ENCODE data around the gene USP6.

Gene USP6

DNA sequence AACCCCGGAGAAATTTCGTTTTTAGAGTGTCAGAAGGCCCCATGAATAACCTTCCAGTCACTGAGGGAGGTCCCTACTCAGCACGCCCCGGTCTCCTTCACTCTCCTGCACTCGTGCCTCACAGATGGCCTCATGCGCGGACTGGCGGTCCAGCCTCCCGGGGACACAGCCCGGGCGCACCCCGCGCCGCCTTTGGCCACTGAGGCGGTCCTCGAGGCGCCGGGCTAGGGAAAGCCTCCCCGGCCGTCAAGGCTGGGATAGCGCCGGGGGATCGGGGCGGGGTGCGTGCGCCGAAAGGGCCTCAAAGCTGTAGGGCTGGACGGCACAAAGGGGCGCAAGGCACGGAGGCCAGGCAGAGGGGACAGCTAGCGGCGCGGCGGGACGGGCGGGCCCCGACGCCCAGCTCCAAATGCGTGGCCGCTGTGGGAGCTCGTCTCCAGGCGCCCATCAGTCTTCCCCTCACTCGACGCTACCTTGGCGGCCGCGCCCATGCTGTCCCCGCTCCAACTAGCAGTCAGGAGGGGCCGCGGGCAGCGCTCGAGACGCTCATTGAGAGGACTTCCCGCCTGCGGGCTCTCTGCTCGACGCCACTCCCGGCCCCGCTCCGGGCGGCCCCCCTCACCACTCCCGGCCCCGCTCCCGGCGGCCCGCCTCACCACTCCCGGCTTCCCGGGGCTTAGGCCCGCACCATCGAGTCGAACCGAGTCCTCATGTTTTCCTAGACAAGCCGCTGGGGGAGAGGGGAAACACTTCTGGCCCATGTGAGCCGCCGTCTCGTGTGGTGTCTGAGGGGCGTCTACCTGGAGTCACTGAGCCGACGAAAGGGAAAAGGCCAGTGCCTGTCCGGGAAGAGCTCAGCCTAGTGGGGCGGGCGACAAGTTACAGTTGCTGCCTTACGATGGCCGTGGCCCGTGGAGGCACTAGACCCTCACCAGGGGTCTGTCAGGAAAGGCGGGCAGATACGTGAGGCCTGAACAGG, at the start of gene USP6:
Gene USP6, plus strand, starts transcription at position 360 of the 979 bp plus-strand sequence. CDS start 14,336 bp downstream, outside the sequence.
- TF ChIP-seq, protein P1, sequence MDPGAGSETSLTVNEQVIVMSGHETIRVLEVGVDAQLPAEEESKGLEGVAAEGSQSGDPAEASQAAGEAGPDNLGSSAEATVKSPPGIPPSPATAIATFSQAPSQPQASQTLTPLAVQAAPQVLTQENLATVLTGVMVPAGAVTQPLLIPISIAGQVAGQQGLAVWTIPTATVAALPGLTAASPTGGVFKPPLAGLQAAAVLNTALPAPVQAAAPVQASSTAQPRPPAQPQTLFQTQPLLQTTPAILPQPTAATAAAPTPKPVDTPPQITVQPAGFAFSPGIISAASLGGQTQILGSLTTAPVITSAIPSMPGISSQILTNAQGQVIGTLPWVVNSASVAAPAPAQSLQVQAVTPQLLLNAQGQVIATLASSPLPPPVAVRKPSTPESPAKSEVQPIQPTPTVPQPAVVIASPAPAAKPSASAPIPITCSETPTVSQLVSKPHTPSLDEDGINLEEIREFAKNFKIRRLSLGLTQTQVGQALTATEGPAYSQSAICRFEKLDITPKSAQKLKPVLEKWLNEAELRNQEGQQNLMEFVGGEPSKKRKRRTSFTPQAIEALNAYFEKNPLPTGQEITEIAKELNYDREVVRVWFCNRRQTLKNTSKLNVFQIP (CRISPR knock-in tag; IDR thresholded peaks at IDR 0.05; ENCODE audit: borderline replicate concordance, low read depth), result no peak
- TF ChIP-seq, protein P2, sequence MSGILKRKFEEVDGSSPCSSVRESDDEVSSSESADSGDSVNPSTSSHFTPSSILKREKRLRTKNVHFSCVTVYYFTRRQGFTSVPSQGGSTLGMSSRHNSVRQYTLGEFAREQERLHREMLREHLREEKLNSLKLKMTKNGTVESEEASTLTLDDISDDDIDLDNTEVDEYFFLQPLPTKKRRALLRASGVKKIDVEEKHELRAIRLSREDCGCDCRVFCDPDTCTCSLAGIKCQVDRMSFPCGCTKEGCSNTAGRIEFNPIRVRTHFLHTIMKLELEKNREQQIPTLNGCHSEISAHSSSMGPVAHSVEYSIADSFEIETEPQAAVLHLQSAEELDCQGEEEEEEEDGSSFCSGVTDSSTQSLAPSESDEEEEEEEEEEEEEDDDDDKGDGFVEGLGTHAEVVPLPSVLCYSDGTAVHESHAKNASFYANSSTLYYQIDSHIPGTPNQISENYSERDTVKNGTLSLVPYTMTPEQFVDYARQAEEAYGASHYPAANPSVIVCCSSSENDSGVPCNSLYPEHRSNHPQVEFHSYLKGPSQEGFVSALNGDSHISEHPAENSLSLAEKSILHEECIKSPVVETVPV (CRISPR knock-in tag; IDR thresholded peaks at IDR 0.05), result no peak
- TF ChIP-seq OSR1 (CRISPR knock-in tag; IDR thresholded peaks at IDR 0.05) (no peak), BACH2 (CRISPR knock-in tag; IDR thresholded peaks at IDR 0.05; ENCODE audit: borderline replicate concordance) (no peak), CSDC2 (CRISPR knock-in tag; IDR thresholded peaks at IDR 0.05) (no peak), ARNTL (CRISPR knock-in tag; IDR thresholded peaks at IDR 0.05; ENCODE audit: borderline replicate concordance, low read depth) (no peak), SNAI2 (CRISPR knock-in tag; IDR thresholded peaks at IDR 0.05) (no peak), GLIS3 (CRISPR knock-in tag; IDR thresholded peaks at IDR 0.05) (no peak), TCF4 (CRISPR knock-in tag; IDR thresholded peaks at IDR 0.05; ENCODE audit: borderline replicate concordance) (no peak), ZNF70 (CRISPR knock-in tag; IDR thresholded peaks at IDR 0.05) (no peak), TOX (CRISPR knock-in tag; IDR thresholded peaks at IDR 0.05; ENCODE audit: borderline replicate concordance) (no peak), PPARA (CRISPR knock-in tag; IDR thresholded peaks at IDR 0.05; ENCODE audit: borderline replicate concordance) (no peak), RARB (CRISPR knock-in tag; IDR thresholded peaks at IDR 0.05) (no peak), ZNF8 (CRISPR knock-in tag; IDR thresholded peaks at IDR 0.05) (no peak)
- TF ChIP-seq, protein P3, sequence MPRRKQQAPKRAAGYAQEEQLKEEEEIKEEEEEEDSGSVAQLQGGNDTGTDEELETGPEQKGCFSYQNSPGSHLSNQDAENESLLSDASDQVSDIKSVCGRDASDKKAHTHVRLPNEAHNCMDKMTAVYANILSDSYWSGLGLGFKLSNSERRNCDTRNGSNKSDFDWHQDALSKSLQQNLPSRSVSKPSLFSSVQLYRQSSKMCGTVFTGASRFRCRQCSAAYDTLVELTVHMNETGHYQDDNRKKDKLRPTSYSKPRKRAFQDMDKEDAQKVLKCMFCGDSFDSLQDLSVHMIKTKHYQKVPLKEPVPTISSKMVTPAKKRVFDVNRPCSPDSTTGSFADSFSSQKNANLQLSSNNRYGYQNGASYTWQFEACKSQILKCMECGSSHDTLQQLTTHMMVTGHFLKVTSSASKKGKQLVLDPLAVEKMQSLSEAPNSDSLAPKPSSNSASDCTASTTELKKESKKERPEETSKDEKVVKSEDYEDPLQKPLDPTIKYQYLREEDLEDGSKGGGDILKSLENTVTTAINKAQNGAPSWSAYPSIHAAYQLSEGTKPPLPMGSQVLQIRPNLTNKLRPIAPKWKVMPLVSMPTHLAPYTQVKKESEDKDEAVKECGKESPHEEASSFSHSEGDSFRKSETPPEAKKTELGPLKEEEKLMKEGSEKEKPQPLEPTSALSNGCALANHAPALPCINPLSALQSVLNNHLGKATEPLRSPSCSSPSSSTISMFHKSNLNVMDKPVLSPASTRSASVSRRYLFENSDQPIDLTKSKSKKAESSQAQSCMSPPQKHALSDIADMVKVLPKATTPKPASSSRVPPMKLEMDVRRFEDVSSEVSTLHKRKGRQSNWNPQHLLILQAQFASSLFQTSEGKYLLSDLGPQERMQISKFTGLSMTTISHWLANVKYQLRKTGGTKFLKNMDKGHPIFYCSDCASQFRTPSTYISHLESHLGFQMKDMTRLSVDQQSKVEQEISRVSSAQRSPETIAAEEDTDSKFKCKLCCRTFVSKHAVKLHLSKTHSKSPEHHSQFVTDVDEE (CRISPR knock-in tag; IDR thresholded peaks at IDR 0.05), result no peak
- TF ChIP-seq, protein P4, sequence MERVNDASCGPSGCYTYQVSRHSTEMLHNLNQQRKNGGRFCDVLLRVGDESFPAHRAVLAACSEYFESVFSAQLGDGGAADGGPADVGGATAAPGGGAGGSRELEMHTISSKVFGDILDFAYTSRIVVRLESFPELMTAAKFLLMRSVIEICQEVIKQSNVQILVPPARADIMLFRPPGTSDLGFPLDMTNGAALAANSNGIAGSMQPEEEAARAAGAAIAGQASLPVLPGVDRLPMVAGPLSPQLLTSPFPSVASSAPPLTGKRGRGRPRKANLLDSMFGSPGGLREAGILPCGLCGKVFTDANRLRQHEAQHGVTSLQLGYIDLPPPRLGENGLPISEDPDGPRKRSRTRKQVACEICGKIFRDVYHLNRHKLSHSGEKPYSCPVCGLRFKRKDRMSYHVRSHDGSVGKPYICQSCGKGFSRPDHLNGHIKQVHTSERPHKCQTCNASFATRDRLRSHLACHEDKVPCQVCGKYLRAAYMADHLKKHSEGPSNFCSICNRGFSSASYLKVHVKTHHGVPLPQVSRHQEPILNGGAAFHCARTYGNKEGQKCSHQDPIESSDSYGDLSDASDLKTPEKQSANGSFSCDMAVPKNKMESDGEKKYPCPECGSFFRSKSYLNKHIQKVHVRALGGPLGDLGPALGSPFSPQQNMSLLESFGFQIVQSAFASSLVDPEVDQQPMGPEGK (CRISPR knock-in tag; IDR thresholded peaks at IDR 0.05; ENCODE audit: borderline replicate concordance), result no peak
- TF ChIP-seq, protein P5, sequence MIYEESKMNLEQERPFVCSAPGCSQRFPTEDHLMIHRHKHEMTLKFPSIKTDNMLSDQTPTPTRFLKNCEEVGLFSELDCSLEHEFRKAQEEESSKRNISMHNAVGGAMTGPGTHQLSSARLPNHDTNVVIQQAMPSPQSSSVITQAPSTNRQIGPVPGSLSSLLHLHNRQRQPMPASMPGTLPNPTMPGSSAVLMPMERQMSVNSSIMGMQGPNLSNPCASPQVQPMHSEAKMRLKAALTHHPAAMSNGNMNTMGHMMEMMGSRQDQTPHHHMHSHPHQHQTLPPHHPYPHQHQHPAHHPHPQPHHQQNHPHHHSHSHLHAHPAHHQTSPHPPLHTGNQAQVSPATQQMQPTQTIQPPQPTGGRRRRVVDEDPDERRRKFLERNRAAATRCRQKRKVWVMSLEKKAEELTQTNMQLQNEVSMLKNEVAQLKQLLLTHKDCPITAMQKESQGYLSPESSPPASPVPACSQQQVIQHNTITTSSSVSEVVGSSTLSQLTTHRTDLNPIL (CRISPR knock-in tag; IDR thresholded peaks at IDR 0.05; ENCODE audit: low read depth), result no peak

DNA sequence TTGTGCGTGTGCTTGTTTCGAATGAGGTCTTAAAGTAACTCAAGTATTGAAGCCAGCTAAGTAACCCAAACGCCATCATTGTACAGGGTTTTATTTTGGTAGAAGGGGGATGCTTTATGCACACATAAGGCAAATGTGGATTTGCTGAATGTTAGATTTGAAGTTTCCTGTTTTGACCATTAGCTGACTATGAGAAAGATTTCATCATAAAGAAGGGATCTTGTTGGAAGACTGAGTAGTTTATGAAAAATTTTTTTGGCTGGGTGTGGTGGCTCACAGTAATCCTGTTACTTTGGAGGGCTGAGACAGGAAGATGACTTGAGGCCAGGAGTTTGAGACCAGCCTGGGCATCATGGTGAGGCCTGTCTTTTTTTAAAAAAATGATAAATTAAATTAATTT, 47.6 kb upstream of the USP6 start:
- ATAC-seq, result no peak
- TF ChIP-seq ZNF565 (CRISPR knock-in tag; conservative IDR thresholded peaks at IDR 0.05; ENCODE audit: low read depth), result no peak
- TF ChIP-seq BACH2 (CRISPR knock-in tag; IDR thresholded peaks at IDR 0.05; ENCODE audit: borderline replicate concordance), result no peak
- no peak for TF ChIP-seq ZNF8 (CRISPR knock-in tag; IDR thresholded peaks at IDR 0.05)
- no peak for TF ChIP-seq ARNTL (CRISPR knock-in tag; IDR thresholded peaks at IDR 0.05; ENCODE audit: borderline replicate concordance, low read depth)
- TF ChIP-seq ZC3H10 (CRISPR knock-in tag; IDR thresholded peaks at IDR 0.05), result no peak
- TF ChIP-seq ESRRG (CRISPR knock-in tag; IDR thresholded peaks at IDR 0.05), result no peak
- TF ChIP-seq, protein P1 (CRISPR knock-in tag; IDR thresholded peaks at IDR 0.05; ENCODE audit: borderline replicate concordance, low read depth), result no peak
- TF ChIP-seq, protein P2 (CRISPR knock-in tag; IDR thresholded peaks at IDR 0.05), result no peak
- TF ChIP-seq, protein P4 (CRISPR knock-in tag; IDR thresholded peaks at IDR 0.05; ENCODE audit: borderline replicate concordance), result no peak
- no peak for TF ChIP-seq ISL1 (CRISPR knock-in tag; IDR thresholded peaks at IDR 0.05)
- TF ChIP-seq GLIS3 (CRISPR knock-in tag; IDR thresholded peaks at IDR 0.05), result no peak
- no peak for TF ChIP-seq CSDC2 (CRISPR knock-in tag; IDR thresholded peaks at IDR 0.05)
- TF ChIP-seq ZFP3 (CRISPR knock-in tag; IDR thresholded peaks at IDR 0.05), result no peak
- no peak for TF ChIP-seq ZFP30 (CRISPR knock-in tag; IDR thresholded peaks at IDR 0.05)

More for the DNA sequence above, at the start of gene USP6:
- ATAC-seq, result no peak

Measured in SK-N-SH treated with all-trans-retinoic acid at 6 μM for 48 hours (cell line).